Stimulated activated CD8-positive, alpha-beta memory T cell treated with anti-CD3 and anti-CD28 coated beads, Interleukin-4, amount 100 ng/mL, for 48 hours (primary cell): ENCODE measurements around the gene SDK2.

Experiments used
- DNase-seq: peaks from one replicate; pipeline ENCODE4 v3.0.0-alpha.2; 2020

The SDK2 gene

GRCh38 chr17:73410586-73411312 lies 233.5 kb downstream of the SDK2 start:
- no peak for DNase-seq

- DNase-seq, result no peak
Observed at GRCh38 chr17:73404246-73404645, 240.0 kb downstream of the SDK2 start.

GRCh38 chr17:73402466-73402865 lies 241.8 kb downstream of the SDK2 start:
- DNase-seq, result no peak

GRCh38 chr17:73401911-73402310 lies 242.3 kb downstream of the SDK2 start:
- peak; percentile 23 for DNase-seq

- no peak for DNase-seq
Observed at GRCh38 chr17:73400915-73401545, 243.2 kb downstream of the SDK2 start.

- no peak for DNase-seq
Observed at GRCh38 chr17:73399056-73399455, 245.2 kb downstream of the SDK2 start.

- DNase-seq, result no peak
Observed at GRCh38 chr17:73397856-73398540, 246.2 kb downstream of the SDK2 start.

- DNase-seq, result no peak
Observed at GRCh38 chr17:73397278-73397826, 246.9 kb downstream of the SDK2 start.

GRCh38 chr17:73396431-73397277 lies 247.6 kb downstream of the SDK2 start:
- no peak for DNase-seq

- no peak for DNase-seq
Observed at GRCh38 chr17:73394512-73395450, 249.5 kb downstream of the SDK2 start.

- peak; percentile 26 for DNase-seq
Observed at GRCh38 chr17:73393962-73394361, 250.3 kb downstream of the SDK2 start.

- no peak for DNase-seq
Observed at GRCh38 chr17:73393381-73393780, 250.9 kb downstream of the SDK2 start.

- DNase-seq, result no peak
Observed at GRCh38 chr17:73391331-73392265, 252.6 kb downstream of the SDK2 start.

- no peak for DNase-seq
Observed at GRCh38 chr17:73390851-73391250, 253.4 kb downstream of the SDK2 start.

GRCh38 chr17:73390221-73390620 lies 254.0 kb downstream of the SDK2 start:
- no peak for DNase-seq

- no peak for DNase-seq
Observed at GRCh38 chr17:73389411-73389810, 254.8 kb downstream of the SDK2 start.

- DNase-seq, result no peak
Observed at GRCh38 chr17:73388578-73388905, 255.7 kb downstream of the SDK2 start.

- no peak for DNase-seq
Observed at GRCh38 chr17:73387746-73388577, 256.3 kb downstream of the SDK2 start.

GRCh38 chr17:73386561-73386960 lies 257.7 kb downstream of the SDK2 start:
- no peak for DNase-seq

- DNase-seq, result no peak
Observed at GRCh38 chr17:73384926-73385325, 259.3 kb downstream of the SDK2 start.
